T-helper 22 cell (primary cell): Measurements from ENCODE around the gene ENC1.

ENCODE experiments used
- DNase-seq: peaks from one replicate; pipeline ENCODE4 v3.0.0-alpha.2; 2020; ENCODE audit warnings: low read depth

The ENC1 gene

DNA sequence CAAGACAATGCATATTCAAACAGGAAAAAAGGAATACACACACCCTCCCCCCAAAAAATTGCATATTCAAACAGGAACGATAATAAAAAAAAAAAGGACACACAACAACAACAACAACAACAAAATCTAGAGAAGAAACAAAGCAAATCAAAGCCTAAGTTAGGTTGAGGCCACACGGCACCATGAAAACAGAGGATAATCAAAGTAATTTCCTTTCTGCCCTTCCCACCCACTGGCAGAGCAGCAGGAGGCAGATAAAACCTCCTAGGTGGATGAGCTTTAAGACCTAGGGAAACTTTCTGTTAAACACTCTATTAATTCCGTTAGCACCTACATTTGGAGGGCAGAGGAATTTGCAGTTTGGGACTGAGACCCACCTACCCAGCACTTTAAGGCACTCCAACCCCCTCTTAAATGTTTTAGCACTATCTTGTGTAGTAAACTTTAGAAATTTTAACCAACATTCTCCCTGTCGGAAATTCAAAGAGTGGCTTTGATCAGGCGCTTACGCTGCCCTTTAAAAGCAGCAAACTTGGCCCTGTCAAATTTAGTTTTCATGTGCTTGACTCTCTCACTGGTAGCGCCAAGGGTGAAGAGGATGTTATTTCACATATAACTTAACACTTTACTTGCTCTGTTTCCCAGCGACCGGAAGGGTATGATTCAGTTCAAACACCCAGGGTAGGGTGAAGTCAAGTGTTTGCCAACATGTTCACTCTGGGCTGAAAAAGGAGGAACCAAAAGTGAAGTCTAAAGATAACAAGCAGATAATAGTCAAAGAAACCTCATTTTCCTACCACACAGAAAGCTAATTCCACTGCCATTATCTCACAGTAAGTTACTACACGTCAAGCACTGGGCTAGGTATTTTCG is 9.2 kb downstream of the ENC1 start:
- DNase-seq, result no peak

DNA sequence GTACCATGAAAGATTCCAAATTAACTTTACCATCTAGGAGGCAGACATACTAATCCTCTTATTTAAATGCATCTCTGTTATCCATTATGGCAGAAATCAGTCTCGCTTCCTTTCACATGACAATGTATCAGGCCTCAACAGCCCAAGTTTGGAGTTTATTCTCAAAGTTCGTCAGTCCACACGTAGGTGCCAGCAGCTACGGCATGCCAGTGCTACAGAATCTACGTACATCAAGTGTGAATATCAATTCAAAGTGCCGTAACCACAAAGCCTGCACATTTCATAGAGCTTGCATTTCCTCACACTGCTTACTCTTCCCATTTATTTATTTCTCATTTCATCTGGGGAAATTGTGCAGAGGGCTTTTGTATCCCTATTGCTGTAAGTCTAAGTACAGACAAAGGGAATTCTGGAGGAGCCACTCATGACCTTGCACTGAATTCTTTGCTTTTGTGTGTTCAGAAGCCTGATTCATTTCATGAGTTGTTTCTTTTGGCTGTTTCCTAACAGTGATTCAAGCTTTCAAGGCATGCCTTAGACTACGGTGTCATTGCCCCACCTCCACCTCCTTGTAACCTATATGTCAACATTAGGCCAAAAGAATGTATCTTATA is 10.0 kb downstream of the ENC1 start:
- DNase-seq, result no peak

DNA sequence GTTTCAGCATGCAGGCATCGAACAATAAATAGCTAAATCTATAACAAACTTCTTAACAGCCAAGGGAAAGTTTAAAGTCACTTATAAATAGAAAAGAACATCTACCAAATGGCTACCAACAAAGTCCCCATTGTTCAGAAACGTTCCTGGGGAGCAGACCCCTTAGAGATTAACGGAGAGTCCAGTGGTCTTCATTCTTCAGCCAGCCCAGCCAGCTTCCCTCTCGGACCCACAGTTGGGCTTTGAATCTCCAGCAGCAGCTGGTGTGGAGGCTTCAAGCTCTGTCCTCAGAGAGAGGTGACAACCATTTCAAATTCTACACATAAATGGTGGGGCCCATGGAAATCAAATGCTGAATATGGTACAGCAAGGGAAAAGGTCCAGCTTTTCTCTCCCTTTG is 11.2 kb downstream of the ENC1 start:
- DNase-seq, result no peak

DNA sequence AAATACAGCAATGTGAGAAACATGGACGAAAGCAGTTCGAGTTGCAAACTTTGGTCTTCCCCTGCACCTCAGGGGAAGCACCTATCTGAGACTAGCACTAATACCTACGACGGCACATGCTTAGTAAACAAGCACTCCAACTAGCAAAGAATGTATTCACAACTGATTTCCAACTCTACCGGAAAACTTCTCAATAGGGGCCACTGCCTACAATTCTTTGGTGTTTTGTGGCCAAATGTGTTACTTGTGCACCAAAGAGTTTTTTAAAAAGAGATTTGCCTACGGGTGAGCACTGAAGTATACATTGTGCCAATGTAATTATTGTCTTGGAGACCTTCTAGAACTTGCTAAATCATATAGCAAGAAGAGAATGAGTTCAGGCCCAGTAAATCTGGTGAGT is 12.2 kb downstream of the ENC1 start:
- no peak for DNase-seq

DNA sequence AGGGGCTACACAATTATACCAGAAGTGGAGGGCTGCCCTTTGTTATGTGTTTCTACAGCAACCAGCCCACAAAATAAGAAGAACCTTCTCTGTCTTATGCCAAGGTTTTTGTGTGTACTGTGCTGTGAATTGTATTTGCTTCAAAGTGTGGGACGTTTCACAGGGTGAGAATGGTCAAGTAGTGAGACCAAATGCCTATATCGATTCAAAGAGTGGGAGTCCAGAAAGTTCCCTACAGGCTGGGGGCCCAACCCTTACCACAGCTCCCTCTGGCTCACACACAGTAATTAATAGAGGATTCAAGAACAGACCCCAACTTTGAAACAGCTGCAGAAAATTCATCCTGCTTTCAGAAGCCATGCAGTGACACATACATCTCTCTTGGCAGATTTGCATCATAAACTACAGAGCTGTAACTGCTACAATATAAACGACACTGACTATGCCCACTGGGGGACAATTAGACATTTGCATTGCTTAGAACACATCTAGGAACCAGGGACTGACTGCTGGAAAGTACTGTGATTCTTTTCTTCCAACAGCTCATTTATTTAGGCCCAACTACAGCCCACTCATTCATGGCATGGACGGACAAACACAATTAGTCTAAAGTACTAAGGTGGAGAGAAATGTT is 12.8 kb downstream of the ENC1 start:
- DNase-seq, result no peak

DNA sequence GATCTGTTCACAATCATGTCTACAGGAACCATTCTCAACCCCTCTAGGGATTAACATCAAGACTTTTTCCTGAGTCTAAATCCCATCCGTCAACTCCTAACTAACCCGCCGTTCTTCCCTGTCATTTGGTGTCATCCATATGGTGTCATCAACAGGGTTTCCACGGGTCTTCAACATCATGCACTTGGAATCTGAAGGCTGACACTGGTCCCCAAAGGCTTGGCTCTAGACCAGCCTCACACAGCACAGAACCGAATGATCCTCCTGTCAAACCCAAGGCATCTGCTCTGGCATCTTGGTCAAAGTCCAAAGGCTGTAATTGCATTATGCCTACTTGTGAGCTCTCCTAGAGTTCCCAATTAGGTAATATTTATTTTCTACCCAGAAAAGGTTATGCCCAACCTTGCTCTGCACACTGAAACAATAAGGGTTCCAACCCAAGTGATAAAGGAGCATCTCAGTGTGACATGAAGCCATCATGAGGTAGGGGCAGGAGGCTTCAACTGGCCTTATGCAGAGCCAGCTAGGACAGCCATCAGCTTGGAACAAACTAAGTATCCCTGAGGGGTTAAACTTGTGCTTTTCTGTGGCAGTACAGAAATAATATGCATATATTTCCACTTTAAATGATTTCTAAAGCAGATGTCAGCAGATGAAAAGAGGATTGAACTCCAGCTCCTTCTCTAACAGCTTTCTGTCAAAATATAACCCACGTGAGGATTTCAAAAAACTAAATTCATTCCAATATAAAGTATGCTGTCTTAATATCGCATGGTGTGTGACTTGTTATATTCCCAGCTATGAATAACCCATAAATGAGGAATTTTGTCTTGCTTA is 13.9 kb downstream of the ENC1 start:
- DNase-seq, result no peak

DNA sequence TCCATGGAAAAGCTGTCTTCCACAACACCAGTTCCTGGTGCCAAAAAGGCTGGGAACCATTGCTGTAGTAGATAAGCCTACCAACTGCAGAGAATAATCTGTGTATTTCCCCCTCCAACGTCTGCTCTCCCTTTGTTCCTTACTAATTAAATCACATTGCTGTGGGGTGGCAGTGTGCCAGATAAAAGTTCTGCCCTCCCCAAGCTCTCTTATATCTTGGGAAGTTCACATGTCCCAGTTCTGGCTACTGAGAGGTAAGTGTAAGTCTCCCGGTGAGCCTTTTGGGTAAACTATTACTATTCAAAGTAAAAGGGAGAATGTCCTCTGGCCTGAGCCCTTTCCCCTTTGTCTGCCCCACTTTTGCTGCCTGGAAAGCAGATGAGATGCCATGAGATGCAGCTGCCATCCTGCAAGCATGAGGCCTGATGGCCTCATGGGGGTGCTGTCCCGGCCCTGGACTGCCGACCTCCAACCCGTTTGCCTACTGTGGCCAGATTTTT is 14.7 kb downstream of the ENC1 start:
- no peak for DNase-seq

DNA sequence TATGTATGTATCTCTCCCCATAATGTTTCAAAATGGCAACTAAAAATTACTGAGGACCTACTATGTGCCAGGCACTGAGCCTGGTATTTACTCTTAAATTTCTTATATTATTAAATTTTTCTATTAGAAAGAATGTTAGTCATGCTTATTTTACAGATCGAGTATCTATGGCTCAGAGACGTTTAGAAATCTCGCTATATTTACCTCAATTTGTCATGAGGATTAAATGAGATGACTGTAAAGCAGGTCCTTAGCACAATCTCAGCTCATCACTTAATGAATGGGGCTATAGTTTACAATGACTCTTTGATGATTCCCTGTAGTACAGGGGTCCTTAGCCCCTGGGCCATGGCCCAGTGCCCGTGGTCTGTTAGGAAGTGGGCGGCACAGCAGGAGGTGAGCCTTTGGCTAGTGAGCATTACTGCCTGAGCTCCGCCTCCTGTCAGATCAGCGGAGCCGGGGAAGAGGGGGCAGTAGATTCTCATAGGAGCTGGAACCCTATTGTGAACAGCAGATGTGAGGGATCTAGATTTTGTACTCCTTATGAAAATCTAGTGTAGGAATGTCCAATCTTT is 15.5 kb downstream of the ENC1 start:
- DNase-seq, result no peak

DNA sequence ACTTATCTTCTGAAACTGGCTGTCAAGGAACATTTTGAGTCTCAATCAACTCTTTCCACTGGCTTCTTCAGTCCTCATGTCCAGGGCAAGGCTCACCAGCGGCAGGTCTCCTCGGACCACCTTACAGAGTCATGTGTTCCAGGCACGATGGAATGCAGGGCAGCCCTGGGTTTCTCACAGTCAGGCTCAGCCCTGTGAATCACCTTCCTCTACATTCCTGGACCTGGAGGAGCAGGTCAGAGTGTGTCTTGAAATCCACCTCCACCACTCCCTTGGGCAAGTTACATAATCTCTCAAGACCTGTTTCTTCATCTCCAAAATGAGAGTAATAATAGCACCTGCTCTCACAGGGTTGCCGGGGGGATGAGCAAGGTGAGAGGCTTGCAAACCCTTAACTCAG is 16.0 kb downstream of the ENC1 start:
- DNase-seq, result no peak

DNA sequence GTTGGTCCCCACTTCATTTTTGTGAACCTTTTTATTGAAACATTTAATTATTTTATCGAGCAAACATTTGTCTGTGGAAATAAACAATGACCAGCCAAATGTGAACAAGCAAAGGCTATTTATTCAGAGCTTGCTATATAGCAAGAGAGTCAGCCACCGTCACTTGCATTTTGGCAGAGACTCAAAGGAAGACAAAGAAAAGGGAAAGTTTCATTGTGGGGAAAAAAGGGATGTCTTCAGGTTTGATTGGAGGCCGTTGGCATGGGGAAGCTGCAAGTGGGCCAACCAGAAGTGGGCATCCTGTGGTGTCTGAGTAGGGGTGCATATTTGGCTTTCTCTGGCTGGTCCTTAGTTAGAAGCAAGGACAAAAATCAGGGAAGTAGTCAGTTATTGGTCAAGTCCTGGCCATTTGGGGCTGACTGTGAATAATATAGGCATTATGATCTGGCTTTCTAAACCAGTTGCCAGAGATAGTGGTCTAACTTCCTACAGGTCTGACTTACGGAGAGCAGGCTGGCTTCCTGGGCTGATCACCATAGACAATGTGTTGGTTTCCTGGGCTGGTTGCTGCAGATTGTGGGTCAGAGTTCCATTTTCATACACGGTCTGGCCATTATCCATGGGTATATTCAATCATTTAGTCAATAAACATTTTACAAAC is 16.6 kb downstream of the ENC1 start:
- DNase-seq, result no peak

DNA sequence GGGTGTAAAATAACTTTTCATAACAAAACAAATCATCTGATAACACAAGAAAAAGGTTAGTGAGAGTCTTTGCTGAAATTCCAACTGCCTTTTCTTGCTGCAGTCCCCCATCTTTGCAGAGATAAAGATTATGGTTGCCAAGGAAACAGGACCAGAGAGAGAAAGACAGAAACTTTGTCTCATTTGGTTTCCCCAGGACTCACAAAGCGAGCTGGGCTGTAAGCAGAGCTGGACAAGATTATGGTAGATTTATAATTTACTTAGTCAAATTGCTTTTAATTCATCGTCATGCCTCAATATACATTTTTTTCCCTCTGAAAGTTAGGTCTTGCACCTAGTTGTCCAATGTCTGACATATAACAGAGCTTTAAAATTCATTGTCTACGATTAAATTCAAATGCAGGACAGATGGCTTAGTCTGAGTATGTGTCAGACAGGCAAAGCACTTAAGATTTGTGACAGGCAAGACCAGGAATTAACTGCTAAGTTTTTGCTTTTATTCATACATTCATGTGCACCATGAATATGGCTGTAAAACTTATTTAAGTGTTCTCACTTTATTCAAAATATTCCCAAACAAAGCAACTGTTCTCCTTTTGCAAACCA is 17.4 kb downstream of the ENC1 start:
- no peak for DNase-seq

DNA sequence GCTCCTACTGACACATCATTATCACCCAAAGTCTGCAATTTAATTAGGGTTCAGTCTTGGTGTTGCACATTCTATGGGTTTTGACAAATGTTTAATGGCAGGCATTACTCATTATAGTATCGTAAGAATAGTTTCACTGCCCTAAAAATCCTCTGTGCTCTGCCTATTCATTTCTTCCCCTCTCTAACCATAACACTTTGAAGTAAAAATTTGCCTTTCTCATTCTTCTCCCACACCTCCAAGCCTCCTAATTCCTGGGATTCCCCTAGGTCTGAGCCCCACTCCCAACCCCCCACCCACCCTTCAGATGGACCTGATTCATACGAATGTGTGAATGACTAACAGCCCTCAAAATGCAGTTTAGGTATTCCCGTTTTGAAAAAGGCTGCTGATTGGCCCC is 18.4 kb downstream of the ENC1 start:
- DNase-seq, result no peak

DNA sequence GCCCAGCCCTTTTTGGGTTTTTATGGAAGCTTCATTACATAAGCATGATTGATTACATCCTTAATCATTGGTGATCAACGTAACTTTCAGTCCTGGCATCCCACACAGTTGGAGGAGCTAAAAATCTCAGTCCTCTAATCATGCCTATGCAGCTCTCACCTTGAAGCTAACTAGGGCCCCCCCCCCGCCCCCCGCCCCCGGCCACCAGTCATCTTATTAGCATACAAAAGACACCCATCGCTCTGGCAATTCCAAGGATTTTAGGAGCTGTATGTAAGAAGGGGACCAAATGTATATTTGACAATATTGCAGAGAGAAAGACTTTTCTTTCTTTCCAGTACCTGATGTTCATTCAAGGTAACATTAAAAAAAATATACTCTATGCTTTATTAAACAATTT is 19.0 kb downstream of the ENC1 start:
- no peak for DNase-seq

DNA sequence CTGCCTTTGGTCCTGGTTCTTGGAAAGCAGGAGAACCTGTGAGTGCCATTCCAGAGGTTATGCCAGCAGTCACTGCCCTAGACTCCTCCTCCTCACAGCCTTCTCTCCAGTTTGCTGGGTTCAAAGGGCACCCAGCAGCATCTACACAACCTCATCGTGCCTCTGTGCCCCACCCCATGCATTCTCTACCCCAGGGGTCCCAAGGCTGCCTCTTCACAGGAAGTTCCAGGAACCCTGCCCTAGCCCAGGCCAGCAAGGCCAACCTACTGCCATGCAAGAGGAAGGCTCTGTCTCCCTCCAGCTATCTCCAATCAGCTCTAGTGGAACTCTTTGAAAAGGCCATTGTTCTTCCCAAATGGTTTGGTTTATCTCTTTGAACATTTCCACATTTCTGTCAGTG is 21.2 kb downstream of the ENC1 start:
- DNase-seq, result no peak

DNA sequence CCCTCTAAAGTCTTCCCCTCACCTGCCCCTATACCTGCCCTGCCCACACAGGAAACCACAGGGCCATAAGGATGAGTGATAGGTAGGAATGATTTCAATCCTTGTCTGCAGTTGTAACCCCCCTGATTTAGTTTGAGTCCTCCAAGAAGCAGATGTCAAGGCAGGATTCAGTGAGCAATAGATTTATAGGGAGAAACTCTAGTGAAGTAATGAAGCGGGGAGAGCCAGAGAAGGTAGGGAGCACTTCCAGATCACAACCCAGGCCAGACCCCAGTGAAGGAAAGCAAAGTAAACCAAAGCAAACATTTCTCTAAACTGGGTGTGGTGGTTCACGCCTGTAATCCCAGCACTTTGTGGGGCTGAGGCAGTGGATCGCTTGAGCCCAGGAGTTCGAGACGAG is 22.4 kb downstream of the ENC1 start:
- DNase-seq, result no peak

DNA sequence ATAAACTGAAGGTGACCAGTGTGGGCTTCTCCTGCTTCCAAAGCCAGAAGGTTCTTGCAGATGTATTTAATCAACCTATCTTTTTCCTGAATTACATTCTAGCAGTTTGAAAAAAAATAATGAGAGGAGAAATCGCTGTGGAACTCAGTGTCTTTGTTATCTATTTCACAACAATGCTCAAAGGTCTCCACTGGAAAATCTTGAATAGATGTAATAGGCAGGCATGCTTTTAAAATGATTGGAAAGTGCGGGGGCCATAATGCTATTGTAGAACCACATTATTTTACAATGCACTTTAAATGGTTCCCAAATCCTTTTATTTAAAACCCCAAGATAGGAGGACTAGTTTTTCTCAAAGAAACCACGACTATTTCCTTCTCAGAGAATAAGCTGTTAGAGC is 23.3 kb downstream of the ENC1 start:
- DNase-seq, result no peak

DNA sequence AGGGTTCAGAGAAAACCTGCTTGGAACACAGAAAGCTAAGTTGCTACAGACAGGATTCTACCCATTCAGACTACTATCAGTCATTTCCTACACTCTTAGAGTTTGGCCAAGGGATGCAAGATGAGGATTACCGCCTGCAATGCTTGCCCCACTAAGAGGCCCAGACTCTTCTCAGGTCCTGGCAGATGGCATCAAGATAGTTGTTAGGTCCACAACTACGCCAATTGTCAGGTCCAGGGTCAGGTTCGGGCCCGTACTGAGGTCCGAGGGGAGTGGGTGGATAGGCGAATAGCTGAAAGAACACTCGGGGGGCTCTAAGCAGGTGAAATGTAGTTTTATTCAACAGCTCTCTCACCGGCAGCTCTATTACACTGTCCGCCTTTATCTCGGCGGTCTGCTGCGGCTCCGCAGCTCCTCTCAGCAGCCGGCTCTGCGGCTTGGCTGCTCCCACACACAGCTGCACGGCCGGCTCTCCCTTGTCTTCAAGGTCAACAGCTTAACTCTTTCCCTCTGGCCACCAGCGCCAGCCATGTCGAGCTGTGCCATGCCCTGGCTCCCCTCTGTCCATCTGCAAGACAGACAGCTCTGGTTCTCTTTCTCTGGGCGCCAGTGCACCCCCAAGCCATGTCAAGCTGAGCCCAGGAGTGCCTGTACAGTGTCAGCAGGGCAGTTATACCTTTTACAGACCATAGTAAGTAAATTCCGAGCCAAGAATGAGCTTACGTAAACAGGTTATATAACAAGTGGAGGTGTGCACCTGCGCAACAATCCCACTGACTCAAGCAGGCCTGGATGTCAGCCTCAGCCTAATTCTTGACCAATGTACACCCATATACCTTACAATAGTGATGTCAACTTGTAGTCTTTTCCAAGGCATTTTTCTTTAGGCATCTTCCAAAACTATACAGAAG is 24.0 kb downstream of the ENC1 start:
- DNase-seq, result no peak

DNA sequence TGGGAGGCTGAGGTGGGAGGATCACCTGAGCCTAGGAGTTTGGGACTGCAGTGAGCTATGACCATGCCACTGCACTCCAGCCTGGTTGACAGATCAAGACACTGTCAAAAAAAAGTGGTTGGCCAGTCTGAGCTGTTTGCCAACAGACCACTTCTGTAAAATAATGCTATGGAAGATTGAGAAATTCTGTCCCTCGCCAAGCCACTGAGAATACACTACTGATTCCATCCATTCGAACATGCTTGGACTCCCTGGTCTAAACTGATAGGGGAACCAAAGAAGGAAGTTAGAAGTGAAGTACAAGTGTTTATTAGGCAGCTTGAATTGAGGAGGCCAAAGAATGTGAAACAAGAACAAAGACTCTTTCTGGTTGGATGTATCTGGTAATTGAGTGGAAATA is 27.2 kb downstream of the ENC1 start:
- no peak for DNase-seq

DNA sequence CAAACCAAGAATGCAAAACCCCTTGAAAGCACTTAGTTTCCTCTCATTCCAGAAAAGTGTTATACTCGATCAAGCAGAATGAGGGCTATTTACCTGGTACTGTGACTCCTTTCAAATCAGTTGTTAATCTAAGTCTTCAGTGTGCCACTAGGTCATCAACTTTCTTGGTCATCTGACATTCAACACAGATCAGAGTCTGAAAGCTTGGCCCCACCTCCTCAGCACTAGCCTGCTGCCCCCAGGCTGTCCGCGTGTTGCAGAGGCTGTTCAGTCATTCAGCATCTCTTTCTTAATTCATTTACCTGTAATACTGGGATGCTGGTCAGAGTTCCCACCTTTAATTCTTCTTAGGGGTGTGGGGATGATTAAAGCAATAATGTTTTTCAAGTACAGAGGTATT is 28.5 kb downstream of the ENC1 start:
- no peak for DNase-seq
